Renal cortical epithelial cell (primary cell): ENCODE data around the gene GNG12. TPM values are rescaled to one million over a fixed set of nuclear protein-coding genes. Genes with fewer than 3 reads are reported as not detected.

Experiments used
- DNase-seq: peaks from one replicate; pipeline ENCODE4 v3.0.0-alpha.2; 2011; ENCODE audit warnings: low read depth
- total RNA-seq: library from RNA; depleted of rRNA; stranded (reverse); fragments of >200 nt; gene quantifications from 2 replicates; pipeline ENCODE4 v1.2.3, GENCODE V29; 2014

The GNG12 gene
- total RNA-seq, 1 donor from 2014 or later, result 207 TPM

DNA sequence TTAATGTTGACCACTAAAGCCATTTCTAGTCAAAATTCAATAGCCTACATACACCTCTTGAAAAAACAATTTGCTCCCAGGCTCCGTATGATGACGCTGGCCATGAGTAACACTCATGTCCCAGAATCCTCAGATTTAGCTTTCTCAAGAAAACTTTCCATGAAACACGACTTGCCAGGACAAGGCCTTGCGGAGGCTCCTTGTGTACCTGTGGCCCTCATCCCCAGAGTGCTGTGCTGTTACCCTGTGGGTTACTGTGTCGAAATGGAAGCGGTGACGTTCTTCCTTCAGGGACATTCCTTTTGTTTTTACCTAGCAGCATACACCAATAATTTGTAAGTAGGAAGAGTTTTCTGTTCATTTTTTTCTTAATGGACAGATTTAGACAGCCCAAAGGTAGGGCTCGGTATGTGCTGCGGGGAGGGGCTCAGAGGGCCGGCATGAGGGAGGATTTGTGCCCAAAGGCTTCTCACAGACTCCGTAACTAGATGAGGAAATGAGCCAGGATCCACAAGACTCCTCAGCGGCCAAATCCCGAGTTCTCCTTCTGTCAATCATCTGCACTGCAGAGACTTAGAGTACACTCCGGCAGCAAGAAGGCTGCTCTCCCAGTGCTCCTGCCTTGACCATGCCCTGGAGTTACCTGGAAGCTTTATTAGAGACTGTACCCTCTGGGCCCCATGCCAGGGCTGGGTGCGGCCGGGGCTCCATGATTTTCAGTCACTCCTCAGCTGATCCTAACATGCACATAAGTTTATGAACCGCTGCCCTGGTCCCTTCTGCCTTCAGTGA lies 17.8 kb downstream of the GNG12 start:
- DNase-seq, result no peak

DNA sequence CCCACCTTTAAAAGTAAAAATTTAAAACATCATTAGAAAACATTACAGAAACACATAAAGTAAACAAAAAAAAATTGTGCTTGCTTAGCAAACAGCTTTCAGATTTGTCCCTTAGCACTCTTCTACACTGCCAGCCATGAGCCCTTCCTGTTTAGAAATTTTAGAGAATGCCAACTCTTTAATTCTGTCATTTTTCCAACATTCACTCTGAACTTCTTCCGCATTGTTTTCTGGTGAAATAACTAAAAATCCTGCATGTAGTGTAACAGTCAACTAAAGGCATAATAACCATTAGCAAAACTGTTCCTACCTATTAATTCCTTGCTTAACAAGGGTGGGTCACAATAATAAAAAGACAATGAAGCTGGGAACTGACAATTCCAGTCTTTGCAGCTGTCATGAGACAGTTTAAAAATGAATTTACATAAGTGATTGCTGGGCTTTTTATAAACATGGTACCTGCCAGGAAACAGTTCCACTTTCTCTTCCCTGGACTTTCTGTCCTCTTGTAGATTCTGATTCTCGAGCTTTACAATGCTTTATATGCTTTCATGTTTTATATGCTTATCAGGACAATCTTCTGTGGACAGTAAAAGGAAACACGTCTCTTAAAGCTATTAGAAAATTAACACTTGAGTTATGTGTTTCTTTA lies 19.0 kb downstream of the GNG12 start:
- no peak for DNase-seq

DNA sequence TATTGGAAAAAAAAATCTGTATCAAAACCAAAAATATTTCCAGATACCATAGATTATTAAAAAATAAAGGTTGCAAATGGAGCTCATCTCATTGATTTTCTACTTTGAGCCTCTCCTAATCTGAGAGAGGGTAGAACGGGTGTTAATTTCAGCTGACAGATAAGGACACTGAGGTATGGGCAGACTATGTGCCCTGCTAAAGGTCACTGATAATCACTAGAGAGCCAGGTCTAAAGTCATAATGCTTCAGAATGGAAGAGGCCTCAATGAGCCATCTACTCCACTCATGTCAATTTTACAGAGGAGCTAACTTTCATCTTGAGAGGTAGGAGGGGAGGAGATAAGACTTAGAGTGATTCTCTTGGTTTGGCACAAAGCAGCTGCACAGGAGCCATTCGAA lies 21.0 kb downstream of the GNG12 start:
- DNase-seq, result no peak

DNA sequence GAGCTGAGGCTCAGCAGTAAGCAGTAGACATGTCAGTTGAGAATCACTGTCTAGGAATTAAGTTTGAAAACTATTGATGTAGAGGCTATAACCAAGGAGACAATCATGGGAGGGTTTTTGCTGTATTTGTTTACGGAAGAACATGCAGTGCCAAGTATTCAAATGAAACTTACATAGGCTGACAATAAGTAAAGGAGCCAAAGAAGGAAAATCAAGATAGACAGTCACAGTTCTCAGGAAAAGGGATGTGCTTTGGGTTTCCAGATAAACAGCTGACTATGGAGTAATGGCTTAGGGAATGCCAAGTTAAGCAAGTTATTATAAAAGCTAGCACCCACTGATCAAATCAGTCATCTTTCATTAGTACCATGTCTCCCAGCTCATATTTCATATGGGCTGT lies 21.5 kb downstream of the GNG12 start:
- no peak for DNase-seq

DNA sequence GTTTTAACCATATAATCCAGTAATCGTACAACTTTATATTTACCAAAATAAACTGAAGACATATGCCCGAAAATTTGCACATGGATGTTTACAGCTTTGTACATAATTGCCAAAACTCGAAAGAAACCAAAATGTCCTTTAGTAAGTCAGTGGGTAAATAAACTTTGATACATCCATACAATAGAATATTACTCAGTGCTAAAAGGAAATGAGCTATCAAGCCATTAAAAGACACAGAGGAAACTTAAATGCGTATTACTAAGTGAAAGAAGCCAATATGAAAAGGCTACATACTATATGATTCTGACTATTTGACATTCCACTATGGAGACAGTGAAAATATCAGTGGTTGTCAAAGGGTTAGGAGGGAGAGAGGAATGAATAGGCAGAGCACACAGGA lies 23.4 kb downstream of the GNG12 start:
- no peak for DNase-seq

DNA sequence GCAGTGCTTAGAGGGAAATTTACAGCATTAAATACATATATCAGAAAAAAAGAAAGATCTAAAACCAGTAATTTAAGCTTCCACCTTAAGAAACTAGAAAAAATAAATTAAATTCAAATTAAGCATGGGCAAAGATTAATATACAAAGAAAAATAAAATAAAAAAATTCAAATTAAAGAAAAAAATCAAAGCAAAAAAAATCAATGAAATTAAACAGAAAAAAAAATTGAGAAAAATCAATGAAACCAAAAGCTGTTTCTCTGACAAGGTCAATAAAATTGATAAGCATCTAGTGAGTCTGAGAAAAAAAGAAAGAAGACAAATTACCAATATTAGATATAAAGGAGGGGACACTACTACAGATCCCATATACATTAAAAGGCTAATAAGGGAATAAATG lies 26.0 kb downstream of the GNG12 start:
- no peak for DNase-seq

DNA sequence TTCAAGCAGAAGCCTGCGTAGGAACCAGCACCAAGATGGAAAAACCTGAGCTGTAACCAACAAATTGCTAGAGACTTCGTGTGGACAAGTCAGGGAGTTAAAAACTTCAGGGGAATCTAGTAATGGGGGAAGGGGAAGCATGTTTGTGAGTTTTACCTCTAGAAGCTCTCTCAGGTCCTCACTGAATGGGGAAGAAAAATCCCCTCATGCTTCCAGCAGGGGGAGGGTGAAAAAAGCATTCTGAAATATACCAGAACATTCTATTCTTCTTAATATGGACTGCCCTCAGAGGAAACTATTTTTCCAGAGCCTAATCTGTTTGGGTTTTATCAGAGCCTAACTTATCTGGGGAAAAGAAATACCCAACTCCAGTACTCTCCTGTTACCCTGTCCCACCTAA lies 28.6 kb downstream of the GNG12 start:
- no peak for DNase-seq

DNA sequence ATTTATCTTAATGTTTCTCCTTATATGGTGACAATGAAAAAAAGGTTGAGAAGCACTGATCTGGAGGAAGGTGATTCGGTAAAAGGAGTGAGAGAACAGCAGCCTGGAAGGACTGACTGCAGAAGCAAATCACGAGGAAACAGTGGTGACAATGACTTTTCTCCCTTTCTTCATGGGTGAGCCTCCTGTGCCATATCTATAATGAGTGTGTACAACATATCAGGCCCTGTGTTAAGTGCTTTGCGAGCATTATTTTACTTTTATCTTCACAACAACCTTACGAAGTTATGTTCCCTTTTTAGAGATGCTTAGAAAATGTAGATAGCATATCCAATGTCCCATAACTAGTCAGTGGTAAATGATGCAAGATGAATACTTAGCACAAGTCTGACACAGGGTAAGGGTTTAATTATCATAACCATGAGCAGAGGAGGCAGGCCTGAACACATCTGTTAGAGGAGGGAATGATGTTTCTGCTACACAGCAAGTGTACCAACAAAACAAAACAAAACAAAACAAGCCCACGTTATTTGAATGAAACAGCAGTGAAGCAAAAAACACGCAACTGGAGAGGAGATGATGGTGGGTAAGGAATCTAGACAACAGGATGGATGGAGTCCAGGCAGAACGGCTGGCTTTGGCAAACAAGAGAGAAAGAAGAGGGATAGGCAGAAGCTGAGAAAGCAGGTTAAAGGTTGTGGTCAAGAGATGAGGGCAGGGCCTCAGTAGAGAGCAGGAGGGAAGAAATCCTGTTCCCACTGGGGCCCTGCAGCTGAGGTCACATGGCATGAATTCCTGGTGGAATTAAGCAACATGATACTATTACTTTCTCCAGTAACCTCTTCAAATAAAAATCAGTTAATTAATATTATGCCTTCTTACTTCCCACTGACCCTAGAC lies 29.6 kb downstream of the GNG12 start:
- peak; percentile 65 for DNase-seq

DNA sequence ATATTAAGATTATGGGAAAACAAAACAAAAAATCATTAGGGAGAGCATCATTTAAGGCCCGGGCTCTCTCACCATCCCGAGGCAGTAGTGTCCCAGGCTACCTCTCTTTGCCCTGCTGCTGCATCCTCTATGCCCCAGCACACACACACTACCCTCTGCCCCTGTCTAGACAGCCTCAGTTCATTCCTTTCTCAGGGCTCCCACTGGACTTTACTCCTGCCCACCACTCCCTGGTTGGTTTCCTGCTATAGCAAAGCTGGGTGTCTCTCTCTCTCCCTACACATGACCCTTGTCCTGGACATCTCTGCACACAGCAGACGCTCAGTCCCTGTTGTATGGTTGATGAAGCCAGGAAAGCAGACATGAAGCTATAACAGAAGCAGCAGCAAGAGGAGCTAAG lies 30.7 kb downstream of the GNG12 start:
- no peak for DNase-seq

DNA sequence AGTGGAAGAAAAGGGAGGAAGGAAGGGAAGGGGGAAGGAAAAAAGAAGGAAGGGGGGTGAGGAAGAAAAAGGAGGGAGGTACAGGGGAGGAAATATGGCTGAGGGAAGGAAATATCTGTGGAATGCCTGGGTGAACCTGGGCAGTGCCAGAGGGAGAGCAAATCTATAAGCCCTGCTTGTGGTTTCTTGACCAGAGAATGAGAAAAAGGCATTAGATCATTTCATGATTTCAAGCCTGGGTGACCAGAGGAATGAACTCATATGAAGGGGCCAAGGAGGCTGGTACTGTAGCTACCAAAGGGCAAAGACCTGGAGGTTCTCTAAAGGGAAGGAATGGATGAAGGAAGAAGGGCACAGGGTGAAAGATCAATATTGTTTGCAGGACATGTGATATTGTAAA lies 31.4 kb downstream of the GNG12 start:
- peak; percentile 96 for DNase-seq

DNA sequence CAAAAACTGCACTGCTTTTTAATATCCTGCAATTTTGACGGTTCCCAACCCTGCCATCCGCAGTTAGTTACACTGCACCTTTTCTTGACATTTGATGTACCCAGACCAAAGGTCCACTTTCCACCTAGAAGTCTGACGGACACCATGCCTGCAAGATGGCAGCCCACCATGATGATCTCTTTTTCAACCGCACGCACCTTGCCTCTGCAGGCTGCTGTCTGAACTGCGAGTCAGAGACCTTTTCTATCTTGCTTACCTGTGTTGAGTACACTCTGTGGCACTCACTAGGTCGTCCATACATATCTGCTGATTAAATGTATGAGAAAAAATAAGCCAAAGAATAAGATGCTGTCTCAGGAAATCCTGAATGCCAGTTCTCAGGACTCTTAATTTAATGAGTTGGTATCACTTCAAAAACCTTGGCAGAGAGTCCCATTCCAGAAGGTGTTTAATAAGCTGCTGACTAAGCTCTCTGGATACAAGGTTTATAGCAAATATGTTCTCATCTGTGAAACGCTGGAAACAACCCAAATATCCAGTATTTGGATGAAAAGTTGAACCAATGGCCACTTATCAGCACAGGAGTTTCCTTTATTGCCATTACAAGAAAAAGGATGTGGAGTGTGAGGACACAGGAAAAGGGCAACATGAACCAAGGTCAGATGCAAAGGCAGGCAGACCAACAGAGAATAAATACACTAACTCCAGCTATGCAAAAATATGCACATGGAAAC lies 37.9 kb downstream of the GNG12 start:
- no peak for DNase-seq

DNA sequence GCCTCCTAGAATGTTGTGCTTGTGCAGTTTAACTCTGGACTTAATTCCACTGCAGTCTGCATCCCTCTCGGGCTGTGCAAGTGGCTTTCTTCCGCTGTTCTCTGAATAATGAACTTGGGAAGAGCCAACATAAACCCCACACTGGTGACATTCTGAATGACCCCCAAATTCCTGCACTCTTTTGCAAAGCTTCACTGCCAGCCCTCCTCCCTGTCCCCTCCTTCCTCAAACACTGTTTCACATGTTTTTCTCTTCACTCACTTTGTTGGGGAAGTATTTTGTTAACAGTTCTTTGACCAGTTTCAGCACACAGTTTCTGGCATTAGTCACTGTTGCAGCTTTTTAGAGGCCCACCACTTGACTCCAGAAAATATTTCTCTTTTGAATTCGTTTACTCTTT lies 39.7 kb downstream of the GNG12 start:
- peak; percentile 77 for DNase-seq

DNA sequence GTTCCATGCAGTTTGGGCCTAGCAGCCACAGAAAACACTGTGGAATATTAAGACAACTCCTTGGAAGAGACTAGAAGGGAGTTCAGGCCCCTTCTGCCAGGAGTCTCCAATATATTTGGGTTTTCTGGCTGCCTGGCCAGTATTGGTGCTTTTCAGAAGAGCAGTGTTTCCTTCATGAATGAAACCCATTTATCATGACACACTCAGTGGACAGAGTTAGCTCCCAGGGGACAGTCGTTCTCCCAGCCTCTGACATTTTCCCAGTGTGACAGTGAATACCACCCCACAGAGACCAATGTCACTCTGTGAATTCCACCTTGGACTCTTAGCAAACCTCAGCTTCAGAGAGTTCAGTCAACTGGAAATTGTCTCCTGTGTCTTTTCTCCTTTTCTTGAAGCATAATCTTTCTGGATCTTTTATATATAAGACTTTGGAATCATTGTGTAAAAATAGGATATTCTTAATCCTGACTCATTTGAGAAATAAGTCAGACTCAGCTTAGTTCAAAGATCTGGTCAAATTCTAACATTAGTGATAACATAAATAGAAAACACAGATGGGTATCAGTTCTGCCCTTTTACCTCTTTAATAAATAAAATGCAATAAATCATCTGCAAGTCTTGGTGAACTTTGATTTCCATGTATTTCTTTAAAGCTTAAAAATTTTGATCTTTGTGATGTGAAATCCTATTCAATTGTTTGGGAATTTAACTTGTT lies 40.4 kb downstream of the GNG12 start:
- DNase-seq, result no peak

DNA sequence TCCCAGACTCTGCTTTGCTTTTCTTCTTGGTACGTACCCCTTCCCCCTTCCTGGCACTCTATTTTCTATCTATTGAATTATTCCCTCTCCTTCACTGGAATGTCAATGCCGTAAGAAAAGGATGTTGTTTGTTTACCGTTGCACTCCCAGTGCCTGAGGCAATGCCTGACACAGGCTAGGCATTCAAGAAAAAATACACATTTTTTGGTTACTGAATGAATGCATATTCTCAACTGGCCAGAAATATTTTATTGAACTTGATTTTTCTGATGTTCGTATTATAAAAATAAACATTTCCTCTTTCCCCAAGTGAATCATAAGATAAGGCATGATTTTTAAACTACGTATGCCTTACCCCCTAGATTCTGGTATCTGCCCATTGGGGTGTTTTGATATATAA lies 41.2 kb downstream of the GNG12 start:
- peak; percentile 66 for DNase-seq

DNA sequence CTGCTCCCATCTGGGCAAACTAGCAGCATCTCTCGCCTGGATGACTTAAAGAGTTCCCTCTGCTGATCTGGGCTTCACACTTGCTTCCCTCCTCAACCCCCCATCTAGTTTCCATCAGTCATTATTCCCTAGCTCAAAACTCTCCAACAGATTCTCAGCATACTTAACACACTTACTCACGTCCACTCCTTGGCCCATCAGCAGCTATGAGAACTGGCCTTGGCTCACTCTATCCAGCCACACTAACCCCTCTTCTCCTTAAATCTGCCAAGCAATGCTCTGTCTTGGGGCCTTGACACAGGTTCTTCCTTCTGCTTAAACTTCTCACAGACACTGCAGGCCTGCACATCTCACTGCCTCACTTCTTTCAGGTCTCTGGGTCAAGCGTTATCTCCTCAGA lies 41.6 kb downstream of the GNG12 start:
- peak; percentile 93 for DNase-seq

DNA sequence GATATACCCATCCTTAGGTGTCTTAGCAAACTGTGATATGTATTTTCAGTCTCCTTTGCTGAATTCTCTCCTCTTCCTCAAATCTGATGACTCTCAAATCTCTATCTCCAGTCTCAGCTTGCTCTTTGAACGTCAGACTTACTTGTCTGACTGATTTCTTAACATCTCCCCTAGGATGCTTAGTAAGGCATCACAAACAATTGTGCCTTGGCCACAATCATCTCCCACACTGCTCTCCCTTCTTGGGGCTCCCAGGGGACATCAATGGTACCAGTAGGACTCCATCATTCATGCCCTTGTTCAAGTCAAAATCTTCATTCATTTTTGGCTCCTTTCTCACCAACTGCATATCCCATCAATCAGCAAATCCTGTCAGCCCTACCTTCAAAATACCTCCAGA lies 42.0 kb downstream of the GNG12 start:
- DNase-seq, result no peak

DNA sequence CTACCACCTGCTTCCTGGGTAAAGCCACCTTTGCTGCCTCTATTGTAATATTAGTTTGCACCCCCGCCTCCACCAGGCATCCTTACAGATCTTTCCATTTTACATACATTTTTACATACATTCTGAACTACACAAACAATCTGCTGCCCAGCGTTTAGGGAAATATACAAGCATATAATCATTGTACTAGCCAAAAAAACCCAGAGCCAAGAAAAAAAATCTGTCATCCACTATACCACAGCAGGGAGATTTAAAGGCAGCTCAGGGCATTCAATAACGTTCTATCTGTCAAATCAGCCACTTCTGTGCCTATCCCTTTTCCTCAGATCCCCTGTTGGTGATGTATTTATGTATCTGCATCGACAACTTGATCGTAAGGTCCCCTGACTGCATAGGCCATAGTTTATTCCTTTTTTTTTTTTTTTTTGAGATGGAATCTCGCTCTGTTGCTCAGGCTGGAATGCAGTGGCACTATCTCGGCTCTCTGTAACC lies 43.0 kb downstream of the GNG12 start:
- no peak for DNase-seq

DNA sequence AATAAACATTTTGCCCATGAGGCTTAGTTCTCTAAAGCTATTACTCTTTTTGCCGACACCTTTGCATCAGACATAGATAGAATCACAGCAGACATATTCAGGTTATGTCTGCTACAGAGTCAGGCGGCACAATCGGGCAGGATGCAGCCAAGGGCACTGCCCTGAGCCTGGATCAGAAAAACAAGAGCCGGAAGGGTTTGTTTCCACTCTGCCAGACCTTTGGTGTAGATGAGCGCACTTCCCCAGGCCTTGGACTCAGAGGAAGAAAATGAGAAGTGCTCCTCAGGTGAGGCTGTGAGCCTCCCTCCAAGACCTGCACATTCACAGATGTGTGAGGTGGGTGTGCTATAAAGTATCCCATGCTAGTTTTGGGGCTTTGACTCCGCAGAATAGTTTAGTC lies 43.7 kb downstream of the GNG12 start:
- DNase-seq, result no peak

DNA sequence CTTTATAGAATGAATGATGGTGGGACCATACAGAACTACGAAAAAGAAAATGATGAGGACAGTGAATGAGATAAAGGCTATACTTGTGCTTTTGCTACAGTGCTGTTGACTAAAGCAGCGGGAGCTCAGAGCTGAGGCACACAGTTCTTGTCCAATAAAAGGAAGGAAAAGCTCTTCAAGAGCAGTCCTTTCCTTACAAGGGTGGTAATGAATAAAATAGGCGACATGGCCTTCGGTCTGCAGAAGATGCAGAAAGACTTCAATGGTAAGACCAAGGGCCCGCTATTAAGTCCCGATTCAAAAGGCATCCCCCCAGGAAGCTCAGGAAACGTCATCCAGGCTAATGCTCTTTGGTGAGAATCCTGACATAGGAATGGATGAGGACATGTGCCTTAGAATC lies 44.4 kb downstream of the GNG12 start:
- no peak for DNase-seq

DNA sequence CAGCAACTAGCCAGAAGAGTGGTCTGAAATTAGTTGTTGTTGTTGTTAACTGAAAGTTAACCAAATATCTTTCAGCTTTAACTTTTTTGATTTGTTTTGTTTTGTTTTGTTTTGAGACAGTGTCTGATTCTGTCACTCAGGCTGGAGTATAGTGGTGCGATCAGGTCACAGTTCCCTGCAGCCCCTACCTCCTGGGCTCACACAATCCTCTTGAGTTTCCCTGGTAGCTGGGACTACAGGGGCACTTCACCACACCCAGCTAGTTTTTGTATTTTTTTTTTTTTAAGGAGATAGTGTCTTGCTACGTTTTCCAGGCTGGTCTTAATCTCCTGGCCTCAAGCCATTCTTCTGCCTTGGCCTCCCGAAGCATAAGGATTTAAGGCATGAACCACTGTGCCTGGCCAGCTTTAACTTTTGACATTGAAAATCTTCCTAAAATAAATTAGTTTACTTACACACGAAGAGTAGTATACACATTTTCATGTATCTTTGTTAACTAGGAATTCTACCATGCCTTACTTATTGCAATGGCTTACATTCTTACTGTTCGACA lies 45.0 kb downstream of the GNG12 start:
- DNase-seq, result no peak

DNA sequence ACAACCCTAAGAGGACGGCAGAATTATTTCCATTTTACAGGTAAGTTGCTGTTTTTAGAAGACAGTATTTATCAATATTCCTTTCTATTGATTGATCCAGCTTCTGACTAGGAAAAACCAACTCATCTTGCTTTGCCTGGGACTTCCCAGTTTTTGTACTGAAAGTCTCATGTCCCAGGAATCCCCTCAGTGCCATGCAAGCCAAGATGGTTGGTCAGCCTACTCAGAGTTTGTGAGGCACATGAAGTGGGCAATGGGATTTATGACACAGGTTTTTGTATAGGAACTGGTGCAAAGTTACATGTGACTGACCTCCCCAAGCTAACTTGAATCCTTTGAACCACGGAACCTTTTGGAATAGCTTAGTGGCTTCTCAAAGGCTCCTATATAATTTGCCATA lies 45.5 kb downstream of the GNG12 start:
- no peak for DNase-seq
